Effector memory CD4-positive, alpha-beta T cell (primary cell): ENCODE data around the gene NEURL1B.
"Not testable (repeated sequence)": the region's sequence is repeated elsewhere in the genome, so short reads cannot be mapped to it uniquely, and the experiment has no call there.

Experiments
- DNase-seq, 3 donors: peaks; one replicate each; pipeline ENCODE4 v3.0.0-alpha.2; 2020
- H3K27ac ChIP-seq: 2 replicates; pipeline ENCODE4 v1.7.0; 2013; ENCODE audit warnings: mild to moderate bottlenecking, low read length, moderate library complexity; ENCODE audit not compliant: insufficient read depth, poor library complexity, severe bottlenecking
- H3K27me3 ChIP-seq: replicated peaks from 2 replicates; pipeline ENCODE4 v1.7.0; 2013; ENCODE audit warnings: mild to moderate bottlenecking, low read length; ENCODE audit not compliant: insufficient read depth, control insufficient read depth, poor library complexity, severe bottlenecking
- H3K36me3 ChIP-seq: 2 replicates; pipeline ENCODE4 v1.7.0; 2013; ENCODE audit warnings: mild to moderate bottlenecking, low read length, moderate library complexity; ENCODE audit not compliant: control insufficient read depth, insufficient read depth
- H3K4me1 ChIP-seq: 2 replicates; pipeline ENCODE4 v1.7.0; 2013; ENCODE audit warnings: low read length, mild to moderate bottlenecking; ENCODE audit not compliant: control insufficient read depth, insufficient read depth, poor library complexity, severe bottlenecking
- H3K4me3 ChIP-seq: 2 replicates; pipeline ENCODE4 v1.7.0; 2013; ENCODE audit warnings: low read length, low read depth, mild to moderate bottlenecking; ENCODE audit not compliant: insufficient read depth, poor library complexity, severe bottlenecking
- H3K9me3 ChIP-seq: 2 replicates; pipeline ENCODE4 v1.7.0; 2013; ENCODE audit warnings: mild to moderate bottlenecking, low read length, moderate library complexity; ENCODE audit not compliant: control insufficient read depth

Gene NEURL1B

DNA sequence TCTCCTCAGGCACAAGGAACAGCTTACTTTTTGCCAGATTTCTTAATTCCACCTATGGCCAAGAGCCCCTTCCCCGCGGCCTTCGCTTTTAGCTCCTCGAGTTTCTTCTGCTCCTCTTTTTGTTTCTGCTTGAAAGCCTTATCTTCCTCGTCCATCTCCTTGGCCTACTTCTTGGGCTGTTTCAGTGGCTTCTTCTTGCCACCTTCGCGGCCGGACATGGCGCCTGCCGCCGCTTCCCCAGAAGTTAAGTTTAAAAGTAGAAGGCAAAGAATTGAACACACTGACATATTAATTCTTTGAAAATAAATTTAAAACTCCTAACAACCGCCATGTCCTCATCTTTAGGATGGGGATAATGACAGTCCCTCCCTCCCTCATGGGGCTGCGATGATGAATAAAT, 15.4 kb downstream of the NEURL1B start:
- H3K27ac ChIP-seq, H3K9me3 ChIP-seq, H3K4me3 ChIP-seq, H3K4me1 ChIP-seq, H3K36me3 ChIP-seq, H3K27me3 ChIP-seq, DNase-seq: not testable (repeated sequence)

DNA sequence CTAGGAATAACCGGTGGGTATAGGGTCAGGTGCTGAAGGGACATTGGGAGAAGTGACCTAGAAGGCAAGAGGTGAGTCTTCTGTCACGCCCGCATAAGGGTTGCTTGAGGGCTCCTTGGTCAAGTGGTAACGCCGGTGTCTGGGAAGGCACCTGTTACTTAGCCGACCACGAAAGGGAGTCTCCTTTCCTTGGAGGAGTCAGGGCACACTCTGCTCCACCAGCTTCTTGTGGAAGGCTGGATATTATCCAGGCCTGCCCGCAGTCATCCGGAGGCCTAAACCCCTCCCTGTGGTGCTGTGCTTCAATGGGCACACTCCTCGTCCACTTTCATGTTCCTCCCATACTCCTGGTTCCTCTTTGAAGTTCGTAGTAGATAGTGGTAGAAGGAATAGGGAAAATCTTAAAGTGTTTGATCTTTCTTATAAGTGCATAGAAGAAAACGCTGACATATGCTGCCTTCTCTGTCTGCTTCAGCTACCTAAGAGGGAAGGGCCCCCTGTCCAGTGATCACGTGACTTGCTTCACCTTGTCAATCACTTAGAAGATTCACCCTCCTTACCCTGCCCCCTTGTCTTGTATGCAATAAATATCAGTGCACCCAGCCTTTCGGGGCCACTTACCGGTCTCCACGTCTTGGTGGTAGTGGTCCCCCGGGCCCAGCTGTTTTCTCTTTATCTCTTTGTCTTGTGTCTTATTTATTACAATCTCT, 16.6 kb downstream of the NEURL1B start:
- H3K4me3 ChIP-seq, H3K36me3 ChIP-seq, DNase-seq, H3K4me1 ChIP-seq, H3K27me3 ChIP-seq, H3K9me3 ChIP-seq, H3K27ac ChIP-seq: not testable (repeated sequence)

DNA sequence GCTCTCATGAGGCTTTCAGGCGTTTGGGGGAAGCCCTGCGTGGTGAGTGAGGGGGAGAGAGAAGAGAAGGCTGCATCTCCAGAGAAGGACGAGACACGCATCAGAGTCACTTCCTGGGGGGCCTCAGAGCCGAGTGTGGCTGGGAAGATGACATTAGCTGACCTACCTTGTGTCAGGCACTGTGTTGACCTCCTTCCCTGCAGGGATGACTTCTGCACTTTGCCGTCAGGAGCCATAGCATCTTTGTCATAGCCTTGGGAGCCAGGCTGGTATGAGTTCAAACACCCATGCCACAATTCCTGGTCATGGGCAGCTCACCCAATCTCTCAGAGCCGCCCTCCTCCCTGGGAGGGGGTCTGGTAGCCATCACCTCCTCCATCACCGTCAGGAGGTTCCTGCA, 17.3 kb downstream of the NEURL1B start:
- DNase-seq = no peak
- Histone ChIP-seq H3K27me3 (no peaks in the 10 kb centered on the region), H3K9me3 (no peaks in the 10 kb centered on the region), H3K36me3 (no peaks in the 10 kb centered on the region), H3K4me1 (no peaks in the 10 kb centered on the region), H3K27ac (no peak overlapping the region), H3K4me3 (no peak overlapping the region)

DNA sequence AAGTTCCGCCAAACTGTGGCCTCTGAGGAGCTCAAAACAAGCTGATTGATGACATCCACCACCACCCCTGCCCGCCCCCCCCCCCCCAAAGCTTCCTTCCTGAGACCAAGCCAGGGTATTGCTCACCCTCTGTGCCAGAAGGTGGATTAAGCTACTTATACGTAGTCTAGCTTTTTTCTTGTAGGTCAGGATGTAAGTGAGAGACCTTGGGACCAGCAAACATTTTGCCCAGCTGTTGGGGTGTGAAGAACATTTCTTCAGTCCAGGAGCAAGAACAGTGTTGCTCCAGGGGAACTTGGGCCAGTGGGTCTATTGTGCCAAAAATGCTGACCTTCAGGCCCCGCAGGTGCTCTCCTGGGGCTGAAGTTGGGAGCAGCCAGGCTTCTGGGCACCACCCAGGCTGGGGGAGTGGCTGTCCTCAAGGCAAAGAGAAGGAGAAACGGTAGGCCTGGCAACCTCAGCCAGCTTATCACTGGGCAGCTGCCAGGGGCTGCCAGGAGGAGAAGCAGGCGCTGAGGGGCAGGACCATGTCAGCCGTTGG, 18.0 kb downstream of the NEURL1B start:
- H3K4me1 ChIP-seq = no peaks in the 10 kb centered on the region
- no peaks in the 10 kb centered on the region for H3K9me3 ChIP-seq
- no peak overlapping the region for H3K27ac ChIP-seq
- no peak for DNase-seq
- H3K36me3 ChIP-seq = no peaks in the 10 kb centered on the region
- H3K27me3 ChIP-seq = no peaks in the 10 kb centered on the region
- no peak overlapping the region for H3K4me3 ChIP-seq

DNA sequence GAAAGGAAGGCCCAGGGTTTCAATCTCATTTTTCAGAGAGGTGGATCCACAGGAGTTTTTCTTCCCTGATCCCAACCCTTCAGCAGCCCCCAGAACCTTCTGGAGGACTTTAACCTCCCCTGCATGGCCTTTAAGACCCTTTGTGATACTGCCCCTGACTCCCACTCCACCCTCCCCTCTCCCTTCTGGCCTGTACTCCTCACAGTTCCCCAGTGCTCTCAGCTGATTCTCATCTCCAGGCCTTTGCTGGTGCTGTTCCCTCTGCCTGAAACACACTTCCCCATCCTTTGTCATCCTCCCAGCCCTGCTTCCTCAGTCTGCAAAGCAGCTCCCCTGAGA, 18.5 kb downstream of the NEURL1B start:
- Histone ChIP-seq H3K27ac (no peak overlapping the region), H3K36me3 (no peaks in the 10 kb centered on the region), H3K4me1 (no peaks in the 10 kb centered on the region), H3K27me3 (no peaks in the 10 kb centered on the region), H3K4me3 (no peak overlapping the region), H3K9me3 (no peaks in the 10 kb centered on the region)
- DNase-seq = no peak

DNA sequence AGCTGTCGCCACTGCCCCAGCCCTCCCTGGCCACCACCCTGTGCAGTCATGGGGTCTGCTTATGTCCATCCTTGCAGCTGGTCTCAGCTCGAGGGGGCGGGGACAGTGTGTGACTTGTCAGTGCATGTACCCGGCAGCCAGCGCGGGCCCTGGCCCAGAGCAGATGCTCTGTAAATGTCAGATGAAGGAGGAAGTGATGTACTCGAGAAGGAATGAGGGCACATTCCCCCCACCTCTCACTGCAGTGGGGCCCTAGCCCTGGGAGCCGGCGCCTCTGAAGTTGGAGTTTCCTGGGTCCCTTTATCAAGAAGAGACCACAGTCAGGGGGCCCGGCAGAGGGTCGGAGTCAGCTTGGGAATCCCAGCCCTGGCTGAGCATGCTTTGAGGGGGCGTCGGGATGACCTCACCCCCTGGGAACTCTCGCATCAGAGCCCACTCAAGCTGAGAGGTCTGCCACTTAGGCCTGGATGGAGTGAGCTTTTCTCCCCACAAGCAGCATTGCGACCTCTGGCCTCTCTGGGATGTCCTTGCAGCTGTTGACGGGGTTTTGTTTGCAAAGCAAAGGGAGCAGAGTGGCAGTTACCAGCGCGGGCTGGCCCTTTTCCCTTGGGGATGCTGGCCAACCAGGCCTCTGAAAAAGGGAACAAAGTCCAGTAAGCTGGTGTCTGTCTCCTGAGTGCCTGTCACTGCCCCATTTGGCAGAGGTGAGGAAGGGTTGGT, 19.0 kb downstream of the NEURL1B start:
- H3K27me3 ChIP-seq = no peaks in the 10 kb centered on the region
- no peaks in the 10 kb centered on the region for H3K9me3 ChIP-seq
- no peaks in the 10 kb centered on the region for H3K4me1 ChIP-seq
- no peaks in the 10 kb centered on the region for H3K36me3 ChIP-seq
- no peak for DNase-seq
- no peak overlapping the region for H3K27ac ChIP-seq
- H3K4me3 ChIP-seq = no peak overlapping the region

DNA sequence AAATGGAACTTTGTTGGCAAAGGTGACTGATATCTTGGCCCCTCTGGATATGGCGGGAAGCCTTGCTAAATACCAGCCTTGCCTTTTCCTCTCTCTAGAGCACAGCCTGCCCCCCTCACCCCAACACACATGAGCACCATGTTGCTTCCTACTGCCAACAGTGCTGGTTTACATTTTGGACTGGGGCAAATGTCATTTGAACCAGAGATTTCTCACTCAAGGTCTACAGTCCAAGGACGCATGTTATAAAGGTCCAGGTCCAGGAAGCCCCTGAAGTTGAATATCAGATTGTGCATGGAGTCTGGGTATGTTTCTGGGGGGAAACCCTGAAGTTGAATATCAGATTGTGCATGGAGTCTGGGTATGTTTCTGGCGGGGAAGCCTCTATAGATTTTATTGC, 19.9 kb downstream of the NEURL1B start:
- H3K36me3 ChIP-seq = no peaks in the 10 kb centered on the region
- H3K27me3 ChIP-seq = no peaks in the 10 kb centered on the region
- H3K27ac ChIP-seq = no peak overlapping the region
- no peak overlapping the region for H3K4me3 ChIP-seq
- H3K9me3 ChIP-seq = no peaks in the 10 kb centered on the region
- H3K4me1 ChIP-seq = no peaks in the 10 kb centered on the region
- no peak for DNase-seq

DNA sequence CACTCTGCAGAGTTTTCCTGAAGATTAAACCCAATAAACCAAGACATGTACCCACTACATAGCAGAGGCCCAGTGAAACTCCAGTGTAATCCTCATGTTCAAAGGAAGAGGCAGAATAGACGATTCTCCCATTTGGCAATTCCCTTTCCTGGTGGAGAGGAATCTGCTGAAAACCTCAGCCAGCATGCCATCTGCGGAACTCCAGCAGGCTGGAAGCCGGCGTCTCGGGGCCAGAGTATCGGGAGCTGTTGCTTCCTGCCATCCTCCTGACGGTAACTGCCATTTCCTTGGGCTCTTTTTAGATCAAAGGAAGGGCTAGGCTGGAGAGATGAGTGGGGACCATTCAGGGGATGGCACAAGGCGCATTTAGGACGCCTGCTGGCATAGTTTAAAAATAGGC, 20.5 kb downstream of the NEURL1B start:
- H3K36me3 ChIP-seq = no peaks in the 10 kb centered on the region
- DNase-seq = no peak
- H3K27me3 ChIP-seq = no peaks in the 10 kb centered on the region
- H3K4me3 ChIP-seq = no peak overlapping the region
- H3K4me1 ChIP-seq = no peaks in the 10 kb centered on the region
- H3K27ac ChIP-seq = no peak overlapping the region
- no peaks in the 10 kb centered on the region for H3K9me3 ChIP-seq

DNA sequence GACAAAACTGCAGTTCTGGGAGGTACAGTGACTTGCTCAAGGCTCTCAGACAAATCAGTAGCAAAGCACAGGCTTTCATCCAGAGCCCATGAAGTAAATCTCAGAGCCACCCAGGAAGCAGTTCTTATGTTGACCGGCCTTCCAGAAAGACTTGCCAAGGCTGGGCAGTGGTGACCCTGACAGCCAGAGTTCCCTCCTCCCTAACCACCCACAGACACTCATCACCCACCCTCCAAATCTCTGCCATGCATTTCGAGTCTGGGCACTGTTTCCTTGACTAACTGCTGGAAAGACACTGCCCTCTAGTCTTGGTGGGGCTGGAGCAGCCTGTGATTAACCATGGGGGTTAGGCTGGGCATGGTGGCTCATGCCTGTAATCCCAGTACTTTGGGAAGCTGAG, 21.5 kb downstream of the NEURL1B start:
- no peaks in the 10 kb centered on the region for H3K9me3 ChIP-seq
- no peak overlapping the region for H3K4me3 ChIP-seq
- H3K27me3 ChIP-seq = no peaks in the 10 kb centered on the region
- H3K36me3 ChIP-seq = no peaks in the 10 kb centered on the region
- no peak for DNase-seq
- no peak overlapping the region for H3K27ac ChIP-seq
- no peaks in the 10 kb centered on the region for H3K4me1 ChIP-seq

DNA sequence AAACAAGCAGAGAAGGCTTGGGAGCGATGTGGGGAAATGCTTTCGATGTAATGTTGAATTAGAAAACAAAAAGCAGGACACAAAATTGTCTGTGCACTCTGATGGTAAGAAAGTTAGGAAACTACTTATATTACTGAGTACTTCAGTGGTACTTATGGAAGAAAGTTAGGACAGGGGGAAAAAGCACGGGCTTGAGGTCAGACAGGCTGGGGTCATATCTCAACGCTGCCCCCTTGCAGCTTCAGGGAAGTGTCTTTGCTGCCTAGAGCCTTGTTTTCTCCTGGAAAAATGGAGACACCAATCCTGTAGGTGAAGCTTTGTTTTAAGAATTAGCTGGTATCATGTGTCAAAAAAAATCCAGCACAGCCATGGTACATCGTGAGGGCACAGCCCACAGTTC, 23.0 kb downstream of the NEURL1B start:
- no peak overlapping the region for H3K4me3 ChIP-seq
- H3K4me1 ChIP-seq = no peaks in the 10 kb centered on the region
- H3K27me3 ChIP-seq = no peaks in the 10 kb centered on the region
- no peaks in the 10 kb centered on the region for H3K36me3 ChIP-seq
- no peak overlapping the region for H3K27ac ChIP-seq
- no peak for DNase-seq
- no peaks in the 10 kb centered on the region for H3K9me3 ChIP-seq
